Activated CD4-positive, alpha-beta T cell treated with anti-CD3 and anti-CD28 coated beads for 1 hour (primary cell): ENCODE results near the gene PDLIM7.
A peak's percentile ranks its signal among the peaks of the same experiment; 100 is the strongest.

Experiments used
- DNase-seq: peaks from one replicate; pipeline ENCODE4 v3.0.0-alpha.2; 2020

Gene PDLIM7

GRCh38 chr5:177523711-177524538, 26.5 kb upstream of the PDLIM7 start:
- no peak for DNase-seq

- DNase-seq: no peak
These were observed 23.6 kb upstream of the PDLIM7 start for GRCh38 chr5:177520916-177521513.

- DNase-seq: no peak
These were observed 22.9 kb upstream of the PDLIM7 start for GRCh38 chr5:177520271-177520670.

- DNase-seq: no peak
These were observed 22.2 kb upstream of the PDLIM7 start for GRCh38 chr5:177519463-177520235.

- peak; percentile 93 for DNase-seq
These were observed 19.5 kb upstream of the PDLIM7 start, which contains the start of gene DDX41 for GRCh38 chr5:177516601-177517568. Gene DDX41 (minus strand): TSS chr5:177516961. CDS start chr5:177516945, 16 bp downstream.

- DNase-seq: no peak
These were observed 18.2 kb upstream of the PDLIM7 start for GRCh38 chr5:177515580-177515979.

- no peak for DNase-seq
These were observed 17.1 kb upstream of the PDLIM7 start for GRCh38 chr5:177514541-177514940.

GRCh38 chr5:177513500-177513899, 16.1 kb upstream of the PDLIM7 start:
- DNase-seq: no peak

- DNase-seq: no peak
These were observed 15.5 kb upstream of the PDLIM7 start for GRCh38 chr5:177512736-177513380.

GRCh38 chr5:177511796-177512675, 14.6 kb upstream of the PDLIM7 start:
- DNase-seq: no peak

- DNase-seq: no peak
These were observed 13.8 kb upstream of the PDLIM7 start for GRCh38 chr5:177511181-177511580.

GRCh38 chr5:177510567-177511053, 13.2 kb upstream of the PDLIM7 start:
- DNase-seq: no peak

- DNase-seq: no peak
These were observed 12.7 kb upstream of the PDLIM7 start for GRCh38 chr5:177509991-177510566.

- no peak for DNase-seq
These were observed 12.1 kb upstream of the PDLIM7 start, which contains the start of gene DOK3 for GRCh38 chr5:177509381-177509951. Gene DOK3 (minus strand): TSS chr5:177509826. CDS start chr5:177509540, 286 bp downstream.

GRCh38 chr5:177508837-177509236, 11.4 kb upstream of the PDLIM7 start:
- no peak for DNase-seq

GRCh38 chr5:177508221-177508611, 10.8 kb upstream of the PDLIM7 start:
- DNase-seq: no peak

GRCh38 chr5:177507596-177508220, 10.3 kb upstream of the PDLIM7 start:
- DNase-seq: no peak

GRCh38 chr5:177507165-177507564, 9.8 kb upstream of the PDLIM7 start:
- DNase-seq: no peak

GRCh38 chr5:177505075-177505474, 7.7 kb upstream of the PDLIM7 start:
- no peak for DNase-seq
